Epithelial cell of esophagus (primary cell): ENCODE data around the gene ST6GALNAC1.
"Not testable (repeated sequence)": the region's sequence is repeated elsewhere in the genome, so short reads cannot be mapped to it uniquely, and the experiment has no call there.

Experiments used
- DNase-seq: peaks from one replicate; pipeline ENCODE4 v3.0.0; 2010; ENCODE audit warnings: low read depth
- H3K4me3 ChIP-seq: 2 replicates; pipeline ENCODE4 v1.5.1; 2011; ENCODE audit warnings: mild to moderate bottlenecking, low read length, control low read depth
- TF ChIP-seq, protein P1 (sequence below): IDR thresholded peaks from 2 replicates; pipeline ENCODE4 v1.5.1; 2011; ENCODE audit warnings: low read depth, mild to moderate bottlenecking, low read length, control low read depth, inconsistent platforms; ENCODE audit not compliant: insufficient read depth; ENCODE audit errors: missing control alignments

Gene ST6GALNAC1

DNA sequence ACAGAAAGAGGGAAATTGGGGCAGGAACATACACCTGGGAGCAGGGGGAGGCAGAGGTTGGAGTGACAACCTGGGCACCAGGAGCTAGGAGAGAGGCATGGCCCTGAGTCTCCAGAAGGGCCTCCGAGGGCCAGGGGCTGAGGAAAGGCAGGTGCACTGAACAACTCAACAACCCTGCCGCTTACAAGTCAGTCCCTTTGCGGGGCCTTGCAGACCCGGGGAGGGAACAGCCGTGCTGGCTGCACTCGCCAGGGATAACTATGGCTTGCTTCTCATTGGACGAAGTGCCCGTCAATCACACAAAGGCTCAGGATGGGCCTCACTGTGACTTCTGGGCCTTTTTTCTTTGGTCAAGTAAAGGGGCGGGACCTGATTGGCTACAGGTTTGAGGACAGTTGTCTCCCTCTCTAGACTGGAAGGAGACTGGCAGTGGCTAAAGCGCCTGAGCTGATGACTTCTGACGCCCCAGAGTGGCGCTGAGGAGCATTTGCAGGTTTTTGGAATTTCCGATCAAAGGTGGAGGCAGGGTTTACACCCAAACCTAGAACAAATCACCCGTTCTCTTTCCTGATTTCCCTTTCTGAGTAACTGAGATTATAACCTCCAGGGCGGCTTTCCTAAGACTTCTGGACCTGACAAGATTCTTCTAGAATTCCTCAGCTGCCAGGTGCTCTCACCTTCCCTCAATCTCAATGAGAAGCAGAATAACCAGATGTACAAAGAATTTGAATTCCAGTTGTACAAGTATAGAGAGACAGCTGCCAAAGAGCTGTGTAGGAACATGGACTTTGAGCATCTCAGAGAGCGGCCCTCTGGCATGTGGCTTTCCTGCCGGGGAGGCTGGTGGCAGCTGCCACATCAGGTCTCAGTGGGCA, 30.3 kb downstream of the ST6GALNAC1 start:
- H3K4me3 ChIP-seq: no peak overlapping the region
- peak; percentile 80 for DNase-seq

GRCh38 chr17:76612465-76612864, 31.1 kb downstream of the ST6GALNAC1 start:
- H3K4me3 ChIP-seq: no peak overlapping the region
- DNase-seq: no peak
- TF ChIP-seq, protein P1, sequence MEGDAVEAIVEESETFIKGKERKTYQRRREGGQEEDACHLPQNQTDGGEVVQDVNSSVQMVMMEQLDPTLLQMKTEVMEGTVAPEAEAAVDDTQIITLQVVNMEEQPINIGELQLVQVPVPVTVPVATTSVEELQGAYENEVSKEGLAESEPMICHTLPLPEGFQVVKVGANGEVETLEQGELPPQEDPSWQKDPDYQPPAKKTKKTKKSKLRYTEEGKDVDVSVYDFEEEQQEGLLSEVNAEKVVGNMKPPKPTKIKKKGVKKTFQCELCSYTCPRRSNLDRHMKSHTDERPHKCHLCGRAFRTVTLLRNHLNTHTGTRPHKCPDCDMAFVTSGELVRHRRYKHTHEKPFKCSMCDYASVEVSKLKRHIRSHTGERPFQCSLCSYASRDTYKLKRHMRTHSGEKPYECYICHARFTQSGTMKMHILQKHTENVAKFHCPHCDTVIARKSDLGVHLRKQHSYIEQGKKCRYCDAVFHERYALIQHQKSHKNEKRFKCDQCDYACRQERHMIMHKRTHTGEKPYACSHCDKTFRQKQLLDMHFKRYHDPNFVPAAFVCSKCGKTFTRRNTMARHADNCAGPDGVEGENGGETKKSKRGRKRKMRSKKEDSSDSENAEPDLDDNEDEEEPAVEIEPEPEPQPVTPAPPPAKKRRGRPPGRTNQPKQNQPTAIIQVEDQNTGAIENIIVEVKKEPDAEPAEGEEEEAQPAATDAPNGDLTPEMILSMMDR: no peak

More for the DNA sequence above, 30.3 kb downstream of the ST6GALNAC1 start:
- TF ChIP-seq, protein P1: peak; percentile 42

- no peak for DNase-seq
- H3K4me3 ChIP-seq: no peak overlapping the region
- TF ChIP-seq, protein P1: no peak
These were observed 31.8 kb downstream of the ST6GALNAC1 start for GRCh38 chr17:76611758-76612157.

DNA sequence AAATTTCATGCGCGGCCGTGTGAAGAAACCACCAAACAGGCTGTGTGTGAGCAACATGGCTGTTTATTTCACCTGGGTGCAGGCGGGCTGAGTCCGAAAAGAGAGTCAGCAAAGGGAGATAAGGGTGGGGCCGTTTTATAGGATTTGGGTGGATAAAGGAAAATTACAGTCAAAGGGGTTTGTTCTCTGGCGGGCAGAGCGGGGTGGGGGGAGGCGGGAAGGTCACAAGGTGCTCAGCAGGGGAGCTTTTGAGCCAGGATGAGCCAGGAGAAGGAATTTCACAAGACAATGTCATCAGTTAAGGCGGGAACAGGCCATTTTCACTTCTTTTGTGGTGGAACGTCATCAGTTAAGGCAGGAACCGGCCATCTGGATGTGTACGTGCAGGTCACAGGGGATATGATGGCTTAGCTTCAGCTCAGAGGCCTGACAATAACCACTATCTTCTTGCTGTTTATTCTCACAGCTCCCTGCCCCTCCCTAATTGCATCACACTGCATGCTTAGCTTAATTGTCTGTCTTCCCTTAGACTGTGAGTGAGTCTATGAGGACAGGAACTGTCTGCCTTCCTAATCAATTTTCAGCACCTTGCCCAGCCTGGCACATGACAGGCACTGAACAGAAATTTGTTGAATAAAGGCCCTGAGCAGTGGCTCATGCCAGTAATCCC, 32.3 kb downstream of the ST6GALNAC1 start:
- peak; percentile 73 for DNase-seq
- not testable (repeated sequence) for H3K4me3 ChIP-seq

GRCh38 chr17:76606685-76607084, 36.9 kb downstream of the ST6GALNAC1 start:
- not testable (repeated sequence) for DNase-seq, H3K4me3 ChIP-seq

GRCh38 chr17:76601065-76601464, 42.5 kb downstream of the ST6GALNAC1 start:
- TF ChIP-seq, protein P1: no peak
- no peak overlapping the region for H3K4me3 ChIP-seq
- no peak for DNase-seq

GRCh38 chr17:76599694-76600460, 43.7 kb downstream of the ST6GALNAC1 start:
- no peak overlapping the region for H3K4me3 ChIP-seq
- peak; percentile 92 for DNase-seq
- TF ChIP-seq, protein P1: no peak
